PFSK-1 (cell line): Measurements from ENCODE around the gene FAM47C.

Source experiments
- FOXP2 ChIP-seq: optimal IDR thresholded peaks from 2 replicates; pipeline ENCODE3; 2011; ENCODE audit warnings: borderline replicate concordance, control low read depth, inconsistent platforms; ENCODE audit not compliant: insufficient read depth; ENCODE audit errors: extremely low read length, extremely low read depth
- POLR2AphosphoS5 ChIP-seq: IDR thresholded peaks from 2 replicates; pipeline ENCODE4 v1.6.1; 2012; ENCODE audit warnings: low read depth, mild to moderate bottlenecking, control low read depth, low read length, moderate library complexity
- SIN3A ChIP-seq: IDR thresholded peaks from 2 replicates; pipeline ENCODE4 v1.6.1; 2012; ENCODE audit warnings: mild to moderate bottlenecking, low read length, moderate library complexity, borderline replicate concordance; ENCODE audit not compliant: insufficient read depth
- TAF1 ChIP-seq: IDR thresholded peaks from 2 replicates; pipeline ENCODE4 v1.6.1; 2012; ENCODE audit warnings: low read length, control low read depth, borderline replicate concordance; ENCODE audit not compliant: insufficient read depth
- TF ChIP-seq, protein P1 (sequence below), 2 experiments: IDR thresholded peaks; 2 replicates each; pipeline versions ENCODE4 v1.6.1 to v1.8.0; 2011 to 2012; ENCODE audit warnings: low read depth in 2 of 2, low read length in 2 of 2, control low read depth in 1 of 2, inconsistent platforms in 1 of 2, mild to moderate bottlenecking in 1 of 2, moderate library complexity in 1 of 2; ENCODE audit not compliant: insufficient read depth in 1 of 2

Gene FAM47C

GRCh38 chrX:36974911-36975310, 33.3 kb upstream of the FAM47C start:
- TF ChIP-seq, protein P1, sequence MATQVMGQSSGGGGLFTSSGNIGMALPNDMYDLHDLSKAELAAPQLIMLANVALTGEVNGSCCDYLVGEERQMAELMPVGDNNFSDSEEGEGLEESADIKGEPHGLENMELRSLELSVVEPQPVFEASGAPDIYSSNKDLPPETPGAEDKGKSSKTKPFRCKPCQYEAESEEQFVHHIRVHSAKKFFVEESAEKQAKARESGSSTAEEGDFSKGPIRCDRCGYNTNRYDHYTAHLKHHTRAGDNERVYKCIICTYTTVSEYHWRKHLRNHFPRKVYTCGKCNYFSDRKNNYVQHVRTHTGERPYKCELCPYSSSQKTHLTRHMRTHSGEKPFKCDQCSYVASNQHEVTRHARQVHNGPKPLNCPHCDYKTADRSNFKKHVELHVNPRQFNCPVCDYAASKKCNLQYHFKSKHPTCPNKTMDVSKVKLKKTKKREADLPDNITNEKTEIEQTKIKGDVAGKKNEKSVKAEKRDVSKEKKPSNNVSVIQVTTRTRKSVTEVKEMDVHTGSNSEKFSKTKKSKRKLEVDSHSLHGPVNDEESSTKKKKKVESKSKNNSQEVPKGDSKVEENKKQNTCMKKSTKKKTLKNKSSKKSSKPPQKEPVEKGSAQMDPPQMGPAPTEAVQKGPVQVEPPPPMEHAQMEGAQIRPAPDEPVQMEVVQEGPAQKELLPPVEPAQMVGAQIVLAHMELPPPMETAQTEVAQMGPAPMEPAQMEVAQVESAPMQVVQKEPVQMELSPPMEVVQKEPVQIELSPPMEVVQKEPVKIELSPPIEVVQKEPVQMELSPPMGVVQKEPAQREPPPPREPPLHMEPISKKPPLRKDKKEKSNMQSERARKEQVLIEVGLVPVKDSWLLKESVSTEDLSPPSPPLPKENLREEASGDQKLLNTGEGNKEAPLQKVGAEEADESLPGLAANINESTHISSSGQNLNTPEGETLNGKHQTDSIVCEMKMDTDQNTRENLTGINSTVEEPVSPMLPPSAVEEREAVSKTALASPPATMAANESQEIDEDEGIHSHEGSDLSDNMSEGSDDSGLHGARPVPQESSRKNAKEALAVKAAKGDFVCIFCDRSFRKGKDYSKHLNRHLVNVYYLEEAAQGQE (IDR thresholded peaks at IDR 0.05; ENCODE audit: insufficient read depth in 1 of 2, low read depth in 2 of 2, low read length in 2 of 2), result no peak
- no peak for TF ChIP-seq POLR2AphosphoS5
- no peak for TF ChIP-seq FOXP2
- TF ChIP-seq TAF1, result no peak
- TF ChIP-seq SIN3A, result no peak

DNA sequence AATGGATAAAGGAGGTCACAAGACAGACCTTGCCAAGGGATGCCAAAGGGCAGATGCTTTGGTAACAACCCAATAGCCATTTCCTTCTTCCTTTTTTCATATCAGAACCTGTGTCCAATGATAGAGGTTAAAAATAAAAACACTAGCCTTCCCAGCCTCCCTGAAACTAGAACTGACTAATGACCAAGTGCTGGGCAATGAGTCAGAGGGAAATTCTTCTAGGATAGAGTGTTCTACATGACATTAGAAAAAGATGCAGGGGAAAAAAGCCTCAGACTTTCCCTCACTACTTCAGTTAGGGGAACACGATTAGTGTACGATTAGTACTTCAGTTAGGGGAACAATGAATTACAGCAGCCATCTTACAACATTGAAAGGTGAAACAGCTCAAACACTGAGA, 29.3 kb upstream of the FAM47C start:
- no peak for TF ChIP-seq SIN3A
- TF ChIP-seq, protein P1 (IDR thresholded peaks at IDR 0.05; ENCODE audit: insufficient read depth in 1 of 2, low read depth in 2 of 2, low read length in 2 of 2), result no peak
- TF ChIP-seq TAF1, result no peak
- no peak for TF ChIP-seq POLR2AphosphoS5
- no peak for TF ChIP-seq FOXP2

DNA sequence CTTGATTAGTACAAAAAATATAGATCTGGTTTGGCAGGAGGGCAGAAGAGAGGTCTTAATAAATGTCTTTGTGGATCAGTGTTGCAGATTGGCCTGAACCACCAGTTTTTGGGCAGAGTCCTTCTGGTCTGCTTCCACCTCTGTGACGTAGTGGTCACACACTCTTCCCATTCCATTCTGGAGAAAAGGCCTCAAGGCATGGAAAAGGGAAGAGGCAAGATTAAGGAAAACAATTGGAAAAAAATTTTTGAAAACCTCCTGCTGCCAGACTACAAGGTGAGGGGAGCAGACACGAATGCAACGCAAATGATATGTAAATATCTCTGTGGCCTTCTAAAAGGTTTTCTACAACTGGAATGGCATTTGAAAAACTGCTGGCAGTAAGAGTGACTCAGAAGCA, 24.3 kb upstream of the FAM47C start:
- TF ChIP-seq TAF1, result no peak
- no peak for TF ChIP-seq POLR2AphosphoS5
- TF ChIP-seq FOXP2, result no peak
- TF ChIP-seq SIN3A, result no peak
- TF ChIP-seq, protein P1 (IDR thresholded peaks at IDR 0.05; ENCODE audit: insufficient read depth in 1 of 2, low read depth in 2 of 2, low read length in 2 of 2), result no peak

DNA sequence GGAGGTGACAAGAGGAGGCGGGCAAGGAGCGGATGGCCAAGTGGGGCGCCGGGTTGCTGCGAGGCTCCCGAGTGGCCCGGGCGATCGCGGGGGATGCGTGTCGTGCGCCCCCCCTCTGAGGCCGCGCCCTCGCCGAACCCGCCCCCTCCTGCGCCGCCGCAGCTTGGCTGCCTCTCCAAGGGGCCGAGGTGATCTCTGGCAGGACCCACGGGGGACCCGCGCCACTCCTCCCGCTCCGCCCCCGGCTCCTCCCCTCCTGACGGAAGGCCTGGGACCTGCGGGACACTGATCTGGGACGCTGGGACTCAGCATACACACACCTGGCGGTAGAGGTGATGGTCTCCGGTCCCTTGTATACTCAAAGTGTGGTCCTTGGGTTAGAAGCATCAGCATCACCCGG, 21.9 kb upstream of the FAM47C start:
- TF ChIP-seq SIN3A (no peak), POLR2AphosphoS5 (no peak), FOXP2 (no peak), TAF1 (no peak)

DNA sequence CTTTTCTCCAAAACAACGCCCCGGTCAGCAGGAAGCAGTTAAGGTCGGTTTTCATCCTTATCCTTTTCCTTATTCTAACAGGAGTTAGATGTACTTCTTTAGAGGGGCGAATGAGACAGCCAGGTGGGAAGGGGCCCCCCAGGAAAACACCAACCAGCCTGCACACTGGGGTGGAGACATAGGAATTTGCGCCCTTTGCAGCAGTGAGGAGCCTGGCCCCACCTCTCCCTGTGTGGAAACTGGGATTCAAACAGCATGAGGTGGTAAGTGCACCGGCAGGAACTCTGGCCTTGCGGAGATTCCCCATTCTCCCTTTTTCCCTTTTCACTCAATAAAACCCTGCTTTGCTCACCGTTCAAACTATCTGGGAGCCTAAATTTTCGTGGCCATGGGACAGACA, 8.0 kb upstream of the FAM47C start:
- TF ChIP-seq, protein P1 (IDR thresholded peaks at IDR 0.05; ENCODE audit: insufficient read depth in 1 of 2, low read depth in 2 of 2, low read length in 2 of 2), result no peak
- TF ChIP-seq FOXP2 (no peak), TAF1 (no peak), SIN3A (no peak), POLR2AphosphoS5 (no peak)
